Activated CD4-positive, alpha-beta T cell treated with anti-CD3 and anti-CD28 coated beads for 36 hours (primary cell): Measurements from ENCODE around the gene CYP26B1. TPM values are rescaled to one million over a fixed set of nuclear protein-coding genes. Genes with fewer than 3 reads are reported as not detected.

ENCODE experiments used
- ATAC-seq: fragments of 200-7000 bp; cut with Tn5 transposase; one replicate; pipeline ENCODE4 v1.10.0; 2021; ENCODE audit warnings: mild to moderate bottlenecking, moderate library complexity
- CTCF ChIA-PET: fragments of 350-600 bp; sonication (Branson Sonifier 250); formaldehyde crosslinking; loops from one replicate; lab custom pipeline; 2021; ENCODE audit warnings: antibody characterized with exemption; lab: Charles Lee
- POLR2A ChIA-PET: fragments of 350-600 bp; sonication (Branson Sonifier 250); formaldehyde crosslinking; loops from one replicate; lab custom pipeline; 2021; ENCODE audit warnings: antibody characterized with exemption, inconsistent platforms; lab: Charles Lee
- DNase-seq: peaks from one replicate; pipeline ENCODE4 v3.0.0-alpha.2; 2020
- H3K27ac Mint-ChIP-seq: one replicate; pipeline ENCODE4 v1.8.0; 2021; ENCODE audit warnings: mixed read lengths
- H3K27me3 Mint-ChIP-seq: one replicate; pipeline ENCODE4 v1.8.0; 2021; ENCODE audit warnings: mixed read lengths
- H3K36me3 Mint-ChIP-seq: one replicate; pipeline ENCODE4 v1.8.0; 2021; ENCODE audit warnings: low read depth, mixed read lengths
- H3K4me1 Mint-ChIP-seq: one replicate; pipeline ENCODE4 v1.8.0; 2021; ENCODE audit warnings: mixed read lengths
- H3K4me3 Mint-ChIP-seq: one replicate; pipeline ENCODE4 v1.8.0; 2021; ENCODE audit warnings: mild to moderate bottlenecking, moderate library complexity, mixed read lengths
- H3K9me3 Mint-ChIP-seq: one replicate; pipeline ENCODE4 v1.8.0; 2021; ENCODE audit warnings: low read depth, mixed read lengths
- intact Hi-C, 2 experiments: fragments of 100-400 bp; cut with DNase I in 1 of 2; cut with micrococcal nuclease in 1 of 2; formaldehyde crosslinking; loops; one replicate each; pipeline versions ENCODE4 v1.14.2 to v1.15.1; 2022 to 2024; cut with DNase I, micrococcal nuclease
- total RNA-seq, 2 experiments: library from RNA; stranded (reverse); gene quantifications; one replicate each; pipeline ENCODE4 v1.2.3, GENCODE V29; 2021

CYP26B1 gene, protein sequence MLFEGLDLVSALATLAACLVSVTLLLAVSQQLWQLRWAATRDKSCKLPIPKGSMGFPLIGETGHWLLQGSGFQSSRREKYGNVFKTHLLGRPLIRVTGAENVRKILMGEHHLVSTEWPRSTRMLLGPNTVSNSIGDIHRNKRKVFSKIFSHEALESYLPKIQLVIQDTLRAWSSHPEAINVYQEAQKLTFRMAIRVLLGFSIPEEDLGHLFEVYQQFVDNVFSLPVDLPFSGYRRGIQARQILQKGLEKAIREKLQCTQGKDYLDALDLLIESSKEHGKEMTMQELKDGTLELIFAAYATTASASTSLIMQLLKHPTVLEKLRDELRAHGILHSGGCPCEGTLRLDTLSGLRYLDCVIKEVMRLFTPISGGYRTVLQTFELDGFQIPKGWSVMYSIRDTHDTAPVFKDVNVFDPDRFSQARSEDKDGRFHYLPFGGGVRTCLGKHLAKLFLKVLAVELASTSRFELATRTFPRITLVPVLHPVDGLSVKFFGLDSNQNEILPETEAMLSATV
- not detected for total RNA-seq

GRCh38 chr2:72147303-72147971 is at the start of gene CYP26B1:
CYP26B1 (minus strand) TSS chr2:72147862; CDS start chr2:72147834, 28 bp downstream.
- Mint-ChIP-seq H3K4me1 (peaks cover 43% of the 10 kb centered on the region), H3K4me3 (peak within 1 kb of the TSS; percentile 57), H3K27me3 (peaks cover 63% of the 10 kb centered on the region), H3K27ac (no peak within 1 kb of the TSS), H3K9me3 (no peaks in the 10 kb centered on the region), H3K36me3 (no peaks in the 10 kb centered on the region)
- intact Hi-C loops = loop anchor here (5.0 to 10.0 kb wide), 7 partner anchors 430 to 1147 kb away; partner anchors contain the start of genes EGR4 (in 1 of the 2) and EMX1 (in 1 of the 2)
- ChIA-PET CTCF (interaction anchor here (0.7 to 1.1 kb wide), 2 partner anchors 32 to 776 kb away, joined by 3 read pairs; no protein-coding TSS in a partner anchor), POLR2A (no interaction called here)
- DNase-seq (no peak), ATAC-seq (no peak)

DNA sequence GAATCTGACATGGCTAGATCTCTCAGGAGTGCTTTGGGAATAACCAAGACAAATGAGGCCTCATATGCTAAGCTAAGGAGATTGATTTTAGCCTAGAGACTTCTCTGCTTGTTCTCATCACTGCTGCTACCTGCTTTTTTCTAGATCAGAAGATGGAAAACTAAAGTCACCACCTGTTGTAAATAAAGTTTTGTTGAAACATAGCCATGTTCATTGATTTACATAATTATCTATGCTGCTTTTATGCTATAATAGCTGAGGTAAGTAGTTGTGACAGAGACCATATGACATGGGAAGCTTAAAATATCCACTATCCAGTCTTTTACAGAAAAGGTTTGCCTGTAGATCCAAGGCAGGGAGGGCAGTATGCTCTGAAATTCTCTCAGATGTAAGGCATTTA is 46.1 kb upstream of the CYP26B1 start:
- intact Hi-C loops = no loop called here

GRCh38 chr2:72191441-72191840 is 43.8 kb upstream of the CYP26B1 start:
- CTCF ChIA-PET = no interaction called here
- no peak overlapping the region for H3K4me3 Mint-ChIP-seq
- no peaks in the 10 kb centered on the region for H3K4me1 Mint-ChIP-seq
- no peak overlapping the region for H3K27ac Mint-ChIP-seq
- POLR2A ChIA-PET = no interaction called here
- H3K9me3 Mint-ChIP-seq = peaks cover 7% of the 10 kb centered on the region
- no peak for ATAC-seq
- no peak for DNase-seq
- intact Hi-C loops = no loop called here
- H3K36me3 Mint-ChIP-seq = peaks cover 2% of the 10 kb centered on the region
- no peaks in the 10 kb centered on the region for H3K27me3 Mint-ChIP-seq

More for the DNA sequence above, 46.1 kb upstream of the CYP26B1 start:
- CTCF ChIA-PET = no interaction called here
- H3K9me3 Mint-ChIP-seq = peaks cover 1% of the 10 kb centered on the region
- ATAC-seq (no peak), DNase-seq (no peak)
- POLR2A ChIA-PET = no interaction called here
- H3K27me3 Mint-ChIP-seq = no peaks in the 10 kb centered on the region
- no peaks in the 10 kb centered on the region for H3K4me1 Mint-ChIP-seq
- no peak overlapping the region for H3K4me3 Mint-ChIP-seq
- H3K36me3 Mint-ChIP-seq = peaks cover under 1% of the 10 kb centered on the region
- no peak overlapping the region for H3K27ac Mint-ChIP-seq

DNA sequence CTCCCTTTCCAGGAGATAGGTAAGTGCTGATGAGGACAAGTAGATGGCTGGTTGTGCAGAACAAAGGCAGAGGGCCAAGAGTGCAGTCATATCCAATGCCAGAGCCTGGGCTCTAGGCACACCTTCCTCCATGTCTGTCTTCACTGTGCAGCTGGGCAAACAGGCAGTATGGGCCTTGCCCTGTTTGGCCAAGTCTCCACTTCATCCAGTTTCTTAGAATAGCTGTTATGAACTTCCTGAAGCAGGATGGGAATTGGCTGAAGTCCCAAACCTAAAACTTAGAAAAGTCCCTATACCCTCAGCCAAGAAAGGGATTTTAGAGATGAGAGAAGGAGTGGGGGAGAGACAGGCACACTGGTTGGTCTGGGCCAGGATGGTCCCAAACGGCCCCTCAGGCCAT is 37.5 kb upstream of the CYP26B1 start:
- intact Hi-C loops = no loop called here
- no peak for ATAC-seq

DNA sequence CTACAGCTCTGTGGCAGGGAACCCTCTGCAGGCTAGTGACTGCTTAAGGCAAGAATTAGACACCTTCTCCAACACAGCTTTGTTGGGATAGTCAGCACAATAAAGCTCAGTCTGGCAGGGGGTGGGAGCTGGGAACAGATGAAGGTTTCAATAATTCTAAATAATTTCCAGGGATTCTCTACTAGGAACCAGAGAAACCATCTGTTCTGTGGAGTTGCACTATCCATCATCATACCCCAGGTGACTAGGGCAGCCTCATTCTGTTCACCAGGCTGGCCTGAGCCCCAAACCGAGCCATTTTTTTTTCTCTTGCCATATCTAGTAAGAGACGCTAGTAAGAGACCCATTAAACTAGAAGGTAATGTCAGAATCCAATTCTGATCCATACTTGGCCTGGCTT is 35.8 kb upstream of the CYP26B1 start:
- intact Hi-C loops = no loop called here
- ATAC-seq = no peak

More for the DNA sequence above, 37.5 kb upstream of the CYP26B1 start:
- no peak for DNase-seq
- no peaks in the 10 kb centered on the region for H3K27me3 Mint-ChIP-seq
- H3K4me3 Mint-ChIP-seq = no peak overlapping the region
- no peak overlapping the region for H3K27ac Mint-ChIP-seq
- no peaks in the 10 kb centered on the region for H3K4me1 Mint-ChIP-seq
- POLR2A ChIA-PET = no interaction called here
- CTCF ChIA-PET = no interaction called here
- peaks cover 7% of the 10 kb centered on the region for H3K9me3 Mint-ChIP-seq
- H3K36me3 Mint-ChIP-seq = peaks cover 2% of the 10 kb centered on the region

DNA sequence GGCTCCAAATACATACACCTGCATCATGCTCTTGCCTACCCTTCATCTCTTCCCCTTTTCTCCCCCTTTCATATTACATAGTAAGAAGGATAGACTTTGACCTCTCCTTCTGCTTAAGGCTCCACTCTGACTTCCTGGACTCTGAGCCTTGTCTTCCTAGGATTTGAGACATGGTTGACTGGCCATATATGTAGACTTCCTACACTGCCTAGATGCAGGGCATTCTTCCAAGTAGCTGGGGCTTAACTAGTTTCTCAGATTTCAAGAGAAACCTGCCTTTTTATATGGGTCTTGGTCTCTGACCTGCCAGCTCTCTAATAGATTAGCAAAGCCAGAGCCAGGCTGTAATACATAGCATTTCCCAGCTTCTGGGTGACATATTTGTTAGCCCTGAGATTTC is 35.4 kb upstream of the CYP26B1 start:
- no peak overlapping the region for H3K27ac Mint-ChIP-seq
- ATAC-seq (no peak), DNase-seq (no peak)
- peaks cover 3% of the 10 kb centered on the region for H3K9me3 Mint-ChIP-seq
- no peaks in the 10 kb centered on the region for H3K27me3 Mint-ChIP-seq
- H3K4me1 Mint-ChIP-seq = no peaks in the 10 kb centered on the region
- ChIA-PET CTCF (no interaction called here), POLR2A (no interaction called here)
- no peak overlapping the region for H3K4me3 Mint-ChIP-seq
- intact Hi-C loops = no loop called here
- H3K36me3 Mint-ChIP-seq = peaks cover 10% of the 10 kb centered on the region

More for the DNA sequence above, 35.8 kb upstream of the CYP26B1 start:
- peaks cover 10% of the 10 kb centered on the region for H3K36me3 Mint-ChIP-seq
- no peak overlapping the region for H3K27ac Mint-ChIP-seq
- peaks cover 5% of the 10 kb centered on the region for H3K9me3 Mint-ChIP-seq
- no peaks in the 10 kb centered on the region for H3K27me3 Mint-ChIP-seq
- ChIA-PET CTCF (no interaction called here), POLR2A (no interaction called here)
- no peak for DNase-seq
- H3K4me1 Mint-ChIP-seq = no peaks in the 10 kb centered on the region
- no peak overlapping the region for H3K4me3 Mint-ChIP-seq

- Mint-ChIP-seq H3K4me1 (no peaks in the 10 kb centered on the region), H3K27ac (no peak overlapping the region), H3K27me3 (no peaks in the 10 kb centered on the region), H3K4me3 (no peak overlapping the region), H3K9me3 (peaks cover 3% of the 10 kb centered on the region), H3K36me3 (peaks cover 13% of the 10 kb centered on the region)
- ChIA-PET POLR2A (no interaction called here), CTCF (no interaction called here)
- intact Hi-C loops = no loop called here
- DNase-seq (no peak), ATAC-seq (no peak)
Measured at GRCh38 chr2:72182547-72182946, 34.9 kb upstream of the CYP26B1 start.

DNA sequence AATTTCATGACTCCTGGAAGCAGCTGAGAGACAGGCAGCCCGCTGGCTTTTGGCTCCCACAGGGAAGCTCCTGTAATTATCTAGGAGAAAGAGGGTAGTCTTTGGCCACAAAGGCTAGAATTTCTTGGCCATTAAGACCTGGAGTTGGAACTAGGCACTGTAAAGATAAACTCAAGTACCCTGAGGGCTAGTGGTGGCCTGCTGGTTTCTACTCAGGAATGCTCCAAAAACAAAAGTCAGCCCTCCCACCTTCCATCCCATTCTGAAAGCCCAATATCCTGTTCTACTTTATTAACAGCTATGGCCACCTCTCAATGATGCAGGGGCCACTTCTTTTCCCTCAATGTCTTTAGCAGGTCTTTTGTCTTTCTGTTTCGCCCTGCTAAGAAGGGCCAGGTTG is 34.0 kb upstream of the CYP26B1 start:
- H3K9me3 Mint-ChIP-seq = no peaks in the 10 kb centered on the region
- POLR2A ChIA-PET = no interaction called here
- DNase-seq = no peak
- H3K36me3 Mint-ChIP-seq = peaks cover 15% of the 10 kb centered on the region
- CTCF ChIA-PET = interaction anchor here (0.6 kb wide), 1 partner anchor 174 kb away, joined by 3 read pairs; no protein-coding TSS in a partner anchor
- H3K27me3 Mint-ChIP-seq = no peaks in the 10 kb centered on the region
- no peak overlapping the region for H3K4me3 Mint-ChIP-seq
- ATAC-seq = no peak
- no peak overlapping the region for H3K27ac Mint-ChIP-seq
- intact Hi-C loops = no loop called here
- no peaks in the 10 kb centered on the region for H3K4me1 Mint-ChIP-seq

- intact Hi-C loops = no loop called here
- DNase-seq = no peak
- CTCF ChIA-PET = no interaction called here
- no peaks in the 10 kb centered on the region for H3K4me1 Mint-ChIP-seq
- no peak for ATAC-seq
- H3K36me3 Mint-ChIP-seq = peaks cover 15% of the 10 kb centered on the region
- H3K27me3 Mint-ChIP-seq = no peaks in the 10 kb centered on the region
- no peaks in the 10 kb centered on the region for H3K9me3 Mint-ChIP-seq
- POLR2A ChIA-PET = no interaction called here
- no peak overlapping the region for H3K4me3 Mint-ChIP-seq
- no peak overlapping the region for H3K27ac Mint-ChIP-seq
Measured at GRCh38 chr2:72180351-72180750, 32.7 kb upstream of the CYP26B1 start.

DNA sequence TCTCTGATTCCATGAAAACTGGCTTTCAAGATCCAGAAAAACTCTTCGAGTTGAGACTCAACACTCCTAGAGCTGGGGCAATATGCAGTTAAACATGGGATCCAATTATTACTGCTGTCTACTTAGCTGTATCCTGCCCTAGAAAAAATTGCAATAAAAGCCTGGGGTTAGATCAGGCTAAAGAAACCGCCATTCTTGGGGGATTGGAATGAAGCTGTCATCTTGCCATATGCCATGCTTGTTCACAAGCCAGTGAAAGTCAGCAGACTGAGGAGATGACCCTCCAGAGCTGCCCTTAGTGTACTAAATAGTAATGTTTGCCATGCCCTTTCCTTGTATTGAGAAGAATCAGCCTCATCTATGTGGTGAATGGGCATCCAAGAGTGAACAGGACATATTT is 30.9 kb upstream of the CYP26B1 start:
- Mint-ChIP-seq H3K9me3 (no peaks in the 10 kb centered on the region), H3K27me3 (no peaks in the 10 kb centered on the region), H3K4me1 (no peaks in the 10 kb centered on the region), H3K4me3 (no peak overlapping the region), H3K36me3 (peaks cover 15% of the 10 kb centered on the region), H3K27ac (no peak overlapping the region)
- CTCF ChIA-PET = no interaction called here
- no peak for ATAC-seq
- no peak for DNase-seq
- POLR2A ChIA-PET = interaction anchor here (0.6 kb wide), 1 partner anchor 498 kb away, joined by 9 read pairs; no protein-coding TSS in a partner anchor
- intact Hi-C loops = no loop called here

- no peaks in the 10 kb centered on the region for H3K27me3 Mint-ChIP-seq
- peaks cover 15% of the 10 kb centered on the region for H3K36me3 Mint-ChIP-seq
- no peak overlapping the region for H3K27ac Mint-ChIP-seq
- H3K4me1 Mint-ChIP-seq = no peaks in the 10 kb centered on the region
- intact Hi-C loops = no loop called here
- no peaks in the 10 kb centered on the region for H3K9me3 Mint-ChIP-seq
- DNase-seq (no peak), ATAC-seq (no peak)
- no peak overlapping the region for H3K4me3 Mint-ChIP-seq
- CTCF ChIA-PET = no interaction called here
- POLR2A ChIA-PET = no interaction called here
Measured at GRCh38 chr2:72176281-72176680, 28.6 kb upstream of the CYP26B1 start.
